Inflammatory macrophage treated with lipopolysaccharide for 1 hour (primary cell): Measurements from ENCODE around the gene RFTN1.

ENCODE experiments used
- DNase-seq, 2 donors: peaks; one replicate each; pipeline ENCODE4 v3.0.0-alpha.2; 2020 to 2022

Gene RFTN1

GRCh38 chr3:16401273-16401672, 112.2 kb downstream of the RFTN1 start:
- no peak for DNase-seq

GRCh38 chr3:16400106-16400931, 113.2 kb downstream of the RFTN1 start:
- DNase-seq: no peak

GRCh38 chr3:16399473-16399872, 114.0 kb downstream of the RFTN1 start:
- peak; percentile 28 to 51 for DNase-seq

GRCh38 chr3:16398648-16399047, 114.9 kb downstream of the RFTN1 start:
- DNase-seq: no peak

- no peak for DNase-seq
Measured at GRCh38 chr3:16396202-16396601, 117.3 kb downstream of the RFTN1 start.

GRCh38 chr3:16395212-16395611, 118.3 kb downstream of the RFTN1 start:
- no peak for DNase-seq

- DNase-seq: no peak
Measured at GRCh38 chr3:16394639-16395038, 118.9 kb downstream of the RFTN1 start.

GRCh38 chr3:16392717-16393116, 120.8 kb downstream of the RFTN1 start:
- DNase-seq: no peak

- DNase-seq: peak in 1 of 2 donors; percentile 61
Measured at GRCh38 chr3:16392065-16392464, 121.4 kb downstream of the RFTN1 start.

- no peak for DNase-seq
Measured at GRCh38 chr3:16390581-16390980, 122.9 kb downstream of the RFTN1 start.

- DNase-seq: no peak
Measured at GRCh38 chr3:16388850-16389441, 124.6 kb downstream of the RFTN1 start.

- peak; percentile 33 to 69 for DNase-seq
Measured at GRCh38 chr3:16386561-16386960, 126.9 kb downstream of the RFTN1 start.

GRCh38 chr3:16385151-16385550, 128.3 kb downstream of the RFTN1 start:
- no peak for DNase-seq

- no peak for DNase-seq
Measured at GRCh38 chr3:16383864-16384263, 129.6 kb downstream of the RFTN1 start.

- DNase-seq: peak; percentile 22 to 66
Measured at GRCh38 chr3:16382845-16383244, 130.7 kb downstream of the RFTN1 start.

- no peak for DNase-seq
Measured at GRCh38 chr3:16381426-16381825, 132.1 kb downstream of the RFTN1 start.

- DNase-seq: no peak
Measured at GRCh38 chr3:16380421-16380820, 133.1 kb downstream of the RFTN1 start.

GRCh38 chr3:16379838-16380237, 133.7 kb downstream of the RFTN1 start:
- no peak for DNase-seq

- DNase-seq: peak; percentile 46 to 85
Measured at GRCh38 chr3:16378920-16379319, 134.6 kb downstream of the RFTN1 start.

GRCh38 chr3:16378415-16378814, 135.1 kb downstream of the RFTN1 start:
- DNase-seq: no peak

- no peak for DNase-seq
Measured at GRCh38 chr3:16377847-16378302, 135.6 kb downstream of the RFTN1 start.

GRCh38 chr3:16377196-16377595, 136.3 kb downstream of the RFTN1 start:
- no peak for DNase-seq

GRCh38 chr3:16375891-16376290, 137.6 kb downstream of the RFTN1 start:
- no peak for DNase-seq

- DNase-seq: no peak
Measured at GRCh38 chr3:16374935-16375245, 138.6 kb downstream of the RFTN1 start.
